H9 (cell line): ENCODE measurements around the gene ASTL. TPM values are rescaled to one million over a fixed set of nuclear protein-coding genes. Genes with fewer than 3 reads are reported as not detected.

Experiments used
- DNase-seq: peaks from one replicate; pipeline ENCODE4 v3.0.0-alpha.2; 2017
- H2AFZ ChIP-seq: one replicate; pipeline ENCODE4 v1.6.1; 2013; ENCODE audit warnings: mild to moderate bottlenecking, low read length, control low read depth, moderate library complexity
- H2AK5ac ChIP-seq: 2 replicates; pipeline ENCODE4 v1.6.1; 2013; ENCODE audit warnings: low read length, control low read depth, mixed read lengths; ENCODE audit not compliant: insufficient read length
- H2BK120ac ChIP-seq: one replicate; pipeline ENCODE4 v1.6.1; 2013; ENCODE audit warnings: low read depth, mild to moderate bottlenecking, low read length, control low read depth, inconsistent platforms; ENCODE audit not compliant: poor library complexity, severe bottlenecking
- H2BK12ac ChIP-seq: 2 replicates; pipeline ENCODE4 v1.6.1; 2013; ENCODE audit warnings: low read length, control low read depth, mixed read lengths, low read depth; ENCODE audit not compliant: insufficient read length
- H2BK15ac ChIP-seq: 2 replicates; pipeline ENCODE4 v1.6.1; 2013; ENCODE audit warnings: low read depth, low read length, control low read depth
- H2BK20ac ChIP-seq: one replicate; pipeline ENCODE4 v1.6.1; 2013; ENCODE audit warnings: low read depth, mild to moderate bottlenecking, low read length, control low read depth, inconsistent platforms; ENCODE audit not compliant: poor library complexity, severe bottlenecking
- H2BK5ac ChIP-seq: 2 replicates; pipeline ENCODE4 v1.6.1; 2013; ENCODE audit warnings: low read length, control low read depth, mixed read lengths; ENCODE audit not compliant: insufficient read length
- H3K14ac ChIP-seq: 2 replicates; pipeline ENCODE4 v1.6.1; 2013; ENCODE audit warnings: low read length, control low read depth; ENCODE audit not compliant: insufficient read depth
- H3K18ac ChIP-seq: 2 replicates; pipeline ENCODE4 v1.6.1; 2013; ENCODE audit warnings: low read depth, mild to moderate bottlenecking, mixed read lengths, low read length, control low read depth; ENCODE audit not compliant: insufficient read length
- H3K23ac ChIP-seq: 2 replicates; pipeline ENCODE4 v1.6.1; 2013; ENCODE audit warnings: low read length, control low read depth, mixed read lengths, low read depth; ENCODE audit not compliant: insufficient read length
- H3K23me2 ChIP-seq: 2 replicates; pipeline ENCODE4 v1.6.1; 2013; ENCODE audit warnings: low read depth, mild to moderate bottlenecking, mixed read lengths, low read length, control low read depth; ENCODE audit not compliant: insufficient read length, poor library complexity, severe bottlenecking
- H3K27ac ChIP-seq: 2 replicates; pipeline ENCODE4 v1.5.1; 2013; ENCODE audit warnings: low read length, control low read depth, mixed read lengths, low read depth; ENCODE audit not compliant: insufficient read length
- H3K27me3 ChIP-seq: 2 replicates; pipeline ENCODE4 v1.6.1; 2013; ENCODE audit warnings: low read length, control low read depth, inconsistent platforms; ENCODE audit not compliant: insufficient read depth
- H3K4ac ChIP-seq: 2 replicates; pipeline ENCODE4 v1.6.1; 2013; ENCODE audit warnings: low read depth, mild to moderate bottlenecking, control low read depth, inconsistent platforms, low read length, moderate library complexity
- H3K4me1 ChIP-seq: 2 replicates; pipeline ENCODE4 v1.6.1; 2013; ENCODE audit warnings: low read length, control low read depth, inconsistent platforms; ENCODE audit not compliant: insufficient read depth
- H3K4me2 ChIP-seq: 2 replicates; pipeline ENCODE4 v1.6.1; 2013; ENCODE audit warnings: low read length, control low read depth, mixed read lengths; ENCODE audit not compliant: insufficient read length, insufficient read depth
- H3K56ac ChIP-seq: 2 replicates; pipeline ENCODE4 v1.6.1; 2013; ENCODE audit warnings: low read depth, mild to moderate bottlenecking, mixed read lengths, low read length, control low read depth; ENCODE audit not compliant: insufficient read length
- H3K79me1 ChIP-seq: 2 replicates; pipeline ENCODE4 v1.6.1; 2013; ENCODE audit warnings: low read depth, mild to moderate bottlenecking, moderate library complexity, low read length, control low read depth, inconsistent platforms; ENCODE audit not compliant: insufficient read depth, poor library complexity, severe bottlenecking
- H3K79me2 ChIP-seq: 2 replicates; pipeline ENCODE4 v1.6.1; 2013; ENCODE audit warnings: low read length, control low read depth, inconsistent platforms; ENCODE audit not compliant: insufficient read depth
- H3K9ac ChIP-seq: 2 replicates; pipeline ENCODE4 v1.6.1; 2013; ENCODE audit warnings: low read length, control low read depth, mixed read lengths; ENCODE audit not compliant: insufficient read length; ENCODE audit errors: extremely low read depth
- H3K9me3 ChIP-seq: one replicate; pipeline ENCODE4 v1.6.1; 2013; ENCODE audit warnings: low read depth, low read length, inconsistent platforms; ENCODE audit not compliant: control insufficient read depth
- H3T11ph ChIP-seq: one replicate; pipeline ENCODE4 v1.6.1; 2013; ENCODE audit warnings: mild to moderate bottlenecking, low read length, control low read depth, inconsistent platforms
- H4K20me1 ChIP-seq: one replicate; pipeline ENCODE4 v1.6.1; 2013; ENCODE audit not compliant: control insufficient read depth, insufficient read length, insufficient read depth
- H4K5ac ChIP-seq: 2 replicates; pipeline ENCODE4 v1.6.1; 2013; ENCODE audit warnings: low read depth, mild to moderate bottlenecking, mixed read lengths, low read length, control low read depth; ENCODE audit not compliant: insufficient read length
- H4K8ac ChIP-seq: replicated peaks from 2 replicates; pipeline ENCODE4 v1.6.1; 2013; ENCODE audit warnings: low read length, control low read depth, mixed read lengths, low read depth; ENCODE audit not compliant: insufficient read length
- H4K91ac ChIP-seq: 2 replicates; pipeline ENCODE4 v1.6.1; 2013; ENCODE audit warnings: low read depth, mild to moderate bottlenecking, moderate library complexity, mixed read lengths, low read length, control low read depth; ENCODE audit not compliant: insufficient read length
- H3K27ac Mint-ChIP-seq, 3 experiments: 2 replicates in 2 of 3; 3 replicates in 1 of 3; pipeline ENCODE4 v1.8.0; 2020 to 2021; ENCODE audit warnings: mixed read lengths in 3 of 3, mild to moderate bottlenecking in 1 of 3, moderate library complexity in 1 of 3
- H3K27me3 Mint-ChIP-seq: 2 replicates; pipeline ENCODE4 v1.8.0; 2021; ENCODE audit warnings: low read depth, mild to moderate bottlenecking, moderate library complexity, mixed read lengths
- H3K36me3 Mint-ChIP-seq, 3 experiments: 2 replicates in 2 of 3; 3 replicates in 1 of 3; pipeline ENCODE4 v1.8.0; 2020 to 2021; ENCODE audit warnings: low read depth in 3 of 3, mixed read lengths in 3 of 3; ENCODE audit not compliant: insufficient read depth in 1 of 3
- H3K4me1 Mint-ChIP-seq, 2 experiments: 2 replicates each; pipeline ENCODE4 v1.8.0; 2020; ENCODE audit warnings: mixed read lengths in 2 of 2
- H3K4me3 Mint-ChIP-seq, 2 experiments: 2 replicates in 1 of 2; 3 replicates in 1 of 2; pipeline ENCODE4 v1.8.0; 2020 to 2021; ENCODE audit warnings: mild to moderate bottlenecking in 2 of 2, mixed read lengths in 2 of 2, moderate library complexity in 1 of 2
- H3K9me3 Mint-ChIP-seq, 2 experiments: 2 replicates in 1 of 2; 3 replicates in 1 of 2; pipeline ENCODE4 v1.8.0; 2020; ENCODE audit warnings: mild to moderate bottlenecking in 2 of 2, mixed read lengths in 2 of 2, moderate library complexity in 1 of 2
- CTCF ChIP-seq: fragments of 200-600 bp; sonication (generic); conservative IDR thresholded peaks from 3 replicates; pipeline ENCODE4 v1.8.0; 2021; ENCODE audit warnings: antibody characterized with exemption, mild to moderate bottlenecking
- WGBS: extraction: QIAGEN DNeasy Blood & Tissue Kit; methylation state at CpG from one replicate; pipeline ENCODE4 v1.1.7; 2013; ENCODE audit warnings: missing lambda C conversion rate, low lambda C conversion rate, mixed read lengths; ENCODE audit not compliant: insufficient read length; ENCODE audit errors: extremely low coverage; 5-methylcytosine and 5-hydroxymethylcytosine counted together
- total RNA-seq: library from RNA; stranded (reverse); gene quantifications from 2 replicates; pipeline ENCODE4 v1.2.1, GENCODE V29; 2021

Gene ASTL
- total RNA-seq, 1 experiment from 2014 or later = 0.81 TPM

- H3K23me2 ChIP-seq = no peaks in the 10 kb centered on the region
- no peak overlapping the region for H3K4me2 ChIP-seq
- Mint-ChIP-seq H3K27ac (no peak overlapping the region), H3K4me1 (peaks cover 12 to 14% of the 10 kb centered on the region in 2 experiments), H3K36me3 (0 out of 7 replicates have a peak, but pooled peaks cover 0 to 2% (median 0%) of the 10 kb centered on the region in 3 experiments), H3K9me3 (no peaks in the 10 kb centered on the region), H3K4me3 (no peak overlapping the region), H3K27me3 (peaks cover 12% of the 10 kb centered on the region)
- no peak overlapping the region for H3K18ac ChIP-seq
- no peaks in the 10 kb centered on the region for H4K20me1 ChIP-seq
- no peak overlapping the region for H2BK120ac ChIP-seq
- no peak overlapping the region for H2AK5ac ChIP-seq
- no peak overlapping the region for H3K27ac ChIP-seq
- H3K4ac ChIP-seq = no peak overlapping the region
- no peaks in the 10 kb centered on the region for H3K79me1 ChIP-seq
- H3T11ph ChIP-seq = no peak overlapping the region
- no peak for TF ChIP-seq CTCF
- no peak overlapping the region for H2BK5ac ChIP-seq
- H3K9me3 ChIP-seq = no peaks in the 10 kb centered on the region
- no peak overlapping the region for H3K23ac ChIP-seq
- no peak overlapping the region for H2AFZ ChIP-seq
- H4K91ac ChIP-seq = no peak overlapping the region
- H3K9ac ChIP-seq = no peak overlapping the region
- H2BK12ac ChIP-seq = no peak overlapping the region
- no peak overlapping the region for H4K8ac ChIP-seq
- H3K56ac ChIP-seq = no peak overlapping the region
- no peaks in the 10 kb centered on the region for H3K4me1 ChIP-seq
- no CpG with 5 or more reads among the region's 15 CpGs for WGBS
- H3K27me3 ChIP-seq = no peaks in the 10 kb centered on the region
- no peaks in the 10 kb centered on the region for H3K79me2 ChIP-seq
- no peak overlapping the region for H3K14ac ChIP-seq
- H2BK15ac ChIP-seq = no peak overlapping the region
- H4K5ac ChIP-seq = no peak overlapping the region
- no peak overlapping the region for H2BK20ac ChIP-seq
- no peak for DNase-seq
Observed at GRCh38 chr2:96137321-96138178, 752 bp downstream of the ASTL start.
